Motor neuron (in vitro differentiated cells): Measurements from ENCODE around the gene UBL4A. TPM values are rescaled to one million over a fixed set of nuclear protein-coding genes. Genes with fewer than 3 reads are reported as not detected.
A peak's percentile ranks its signal among the peaks of the same experiment; 100 is the strongest.

Source experiments
- ATAC-seq, 8 experiments: fragments of 200-7000 bp; cut with Tn5 transposase; replicated peaks in 6 of 8; 2 replicates each; pipeline ENCODE4 v1.8.0; 2021; ENCODE audit warnings: mild to moderate bottlenecking in 8 of 8, moderate library complexity in 8 of 8
- H3K27ac ChIP-seq, 2 donors: fragments of 250-450 bp; sonication (Bioruptor Pico); 2 replicates each; pipeline ENCODE4 v1.9.0; 2021; ENCODE audit warnings: antibody characterized with exemption in 2 of 2, mild to moderate bottlenecking in 2 of 2, moderate library complexity in 1 of 2
- H3K4me1 ChIP-seq, 2 donors: fragments of 250-450 bp; sonication (Bioruptor Pico); replicated peaks in 1 of 2; 2 replicates each; pipeline ENCODE4 v1.6.1; 2021; ENCODE audit warnings: antibody characterized with exemption in 2 of 2, mild to moderate bottlenecking in 2 of 2, moderate library complexity in 1 of 2
- H3K4me3 ChIP-seq, 5 donors: fragments of 250-450 bp; sonication (Bioruptor Pico); 2 replicates each; pipeline ENCODE4 v1.9.0; 2021; ENCODE audit warnings: antibody characterized with exemption in 5 of 5, mild to moderate bottlenecking in 5 of 5, moderate library complexity in 4 of 5
- WGBS, 10 experiments: fragments of 450-650 bp; shearing (Covaris generic); methylation state at CpG; one replicate each; pipeline ENCODE4 v1.0.0; 2022; 5-methylcytosine and 5-hydroxymethylcytosine counted together
- in situ Hi-C, 9 experiments: fragments of 400-800 bp; cut with MboI; loops; one replicate each; pipeline ENCODE4 v1.15.0; 2021; ENCODE audit warnings: low sequenced_read_pairs in 9 of 9, low pct_unique_long_range_greater_than_20kb in 2 of 9; ENCODE audit not compliant: unreplicated experiment in 9 of 9
- total RNA-seq, 8 experiments: library from RNA; unstranded; fragments of 300-600 nt; gene quantifications; 2 replicates each; pipeline versions ENCODE4 v1.2.3 to v1.2.4, GENCODE V29; 2022

UBL4A gene
- total RNA-seq, 8 experiments from 2014 or later: 25.0 to 43.9 (median 30.1) TPM

GRCh38 chrX:154516656-154517100 is 30.3 kb upstream of the UBL4A start:
- Histone ChIP-seq H3K27ac (peak overlapping the region; percentile 85 to 90), H3K4me3 (peak overlapping the region; percentile 25 to 65 (median 55)), H3K4me1 (peaks cover 11 to 22% of the 10 kb centered on the region in 2 donors)
- 0 to 41% (median 3%) methylated on average over 1 to 4 of the region's 19 CpGs; no CpG with 5 or more reads in 6 of the 10 experiments for WGBS, 10 experiments
- ATAC-seq: peak; percentile 6 to 39 (median 22)
- in situ Hi-C loops: no loop called here

- 0% methylated on average over 1 of the region's 59 CpGs; no CpG with 5 or more reads in 9 of the 10 experiments for WGBS, 10 experiments
- peak within 1 kb of the TSS; percentile 55 to 73 (median 65) for H3K4me3 ChIP-seq
- ATAC-seq: peak; percentile 80 to 94 (median 90)
- peaks cover 11 to 22% of the 10 kb centered on the region in 2 donors for H3K4me1 ChIP-seq
- in situ Hi-C loops: no loop called here
- H3K27ac ChIP-seq: peak within 1 kb of the TSS; percentile 93 to 95
Observed at GRCh38 chrX:154515966-154516655, 29.7 kb upstream of the UBL4A start, which contains the start of gene FAM3A. TSS of gene FAM3A (minus strand) at chrX:154516232. CDS start at chrX:154515772, 460 bp downstream.

GRCh38 chrX:154515090-154515965 is 28.9 kb upstream of the UBL4A start:
- ATAC-seq: peak in 3 of 8 experiments; percentile 2 to 4 (median 2)
- 0 to 78% (median 20%) methylated on average over 1 to 5 of the region's 34 CpGs; no CpG with 5 or more reads in 5 of the 10 experiments for WGBS, 10 experiments
- Histone ChIP-seq H3K4me1 (peaks cover 11 to 22% of the 10 kb centered on the region in 2 donors), H3K27ac (peak overlapping the region; percentile 93 to 95), H3K4me3 (peak overlapping the region; percentile 55 to 73 (median 65))
- in situ Hi-C loops: no loop called here

GRCh38 chrX:154513716-154514115 is 27.3 kb upstream of the UBL4A start:
- WGBS, 10 experiments: 67 to 100% (median 80%) methylated on average over 1 of the region's 2 CpGs; no CpG with 5 or more reads in 7 of the 10 experiments
- ATAC-seq: no peak

GRCh38 chrX:154512879-154513553 is 26.6 kb upstream of the UBL4A start:
- Histone ChIP-seq H3K4me3 (no peak overlapping the region), H3K4me1 (peaks cover 10 to 19% of the 10 kb centered on the region in 2 donors), H3K27ac (no peak overlapping the region)
- no peak for ATAC-seq
- in situ Hi-C loops: no loop called here
- 80 to 100% (median 83%) methylated on average over 1 to 7 of the region's 16 CpGs; no CpG with 5 or more reads in 7 of the 10 experiments for WGBS, 10 experiments

More at GRCh38 chrX:154513716-154514115, 27.3 kb upstream of the UBL4A start:
- Histone ChIP-seq H3K27ac (no peak overlapping the region), H3K4me3 (no peak overlapping the region), H3K4me1 (peaks cover 11 to 22% of the 10 kb centered on the region in 2 donors)
- in situ Hi-C loops: no loop called here

GRCh38 chrX:154511761-154512160 is 25.3 kb upstream of the UBL4A start:
- 70 to 80% methylated on average over 3 to 8 of the region's 12 CpGs; no CpG with 5 or more reads in 8 of the 10 experiments for WGBS, 10 experiments
- ATAC-seq: no peak
- peaks cover 0 to 6% of the 10 kb centered on the region in 2 donors for H3K4me1 ChIP-seq
- H3K4me3 ChIP-seq: no peak overlapping the region
- H3K27ac ChIP-seq: no peak overlapping the region
- in situ Hi-C loops: no loop called here

GRCh38 chrX:154509455-154509854 is 23.0 kb upstream of the UBL4A start:
- in situ Hi-C loops: no loop called here
- 64 to 100% (median 87%) methylated on average over 2 to 4 of the region's 5 CpGs; no CpG with 5 or more reads in 7 of the 10 experiments for WGBS, 10 experiments
- Histone ChIP-seq H3K4me3 (no peak overlapping the region), H3K27ac (no peak overlapping the region), H3K4me1 (no peaks in the 10 kb centered on the region)
- no peak for ATAC-seq

GRCh38 chrX:154508384-154508745 is 21.9 kb upstream of the UBL4A start:
- in situ Hi-C loops: no loop called here
- 100% methylated on average over 1 of the region's 13 CpGs; no CpG with 5 or more reads in 9 of the 10 experiments for WGBS, 10 experiments
- no peak overlapping the region for H3K4me3 ChIP-seq
- no peak overlapping the region for H3K27ac ChIP-seq
- H3K4me1 ChIP-seq: no peaks in the 10 kb centered on the region
- no peak for ATAC-seq

GRCh38 chrX:154507673-154508383 is 21.4 kb upstream of the UBL4A start:
- 70% methylated on average over 2 of the region's 24 CpGs; no CpG with 5 or more reads in 9 of the 10 experiments for WGBS, 10 experiments
- Histone ChIP-seq H3K4me3 (no peak overlapping the region), H3K4me1 (no peaks in the 10 kb centered on the region), H3K27ac (no peak overlapping the region)
- in situ Hi-C loops: no loop called here
- peak in 5 of 8 experiments; percentile 32 to 62 (median 53) for ATAC-seq

GRCh38 chrX:154506483-154507332 is 20.3 kb upstream of the UBL4A start:
- H3K4me1 ChIP-seq: no peaks in the 10 kb centered on the region
- H3K4me3 ChIP-seq: no peak overlapping the region
- H3K27ac ChIP-seq: no peak overlapping the region
- WGBS, 10 experiments: 46 to 64% methylated on average over 2 to 5 of the region's 37 CpGs; no CpG with 5 or more reads in 8 of the 10 experiments
- in situ Hi-C loops: no loop called here
- ATAC-seq: peak in 1 of 8 experiments; percentile 14

- H3K4me3 ChIP-seq: no peak overlapping the region
- no peaks in the 10 kb centered on the region for H3K4me1 ChIP-seq
- peak in 4 of 8 experiments; percentile 50 to 77 (median 64) for ATAC-seq
- in situ Hi-C loops: no loop called here
- WGBS, 10 experiments: 80 to 100% methylated on average over 1 to 2 of the region's 12 CpGs; no CpG with 5 or more reads in 8 of the 10 experiments
- H3K27ac ChIP-seq: no peak overlapping the region
Observed at GRCh38 chrX:154505734-154506133, 19.3 kb upstream of the UBL4A start.
